Gastrocnemius medialis (tissue), 4 donors: ENCODE data around the gene KAZN.

Experiments
- POLR2A ChIP-seq, 2 donors: fragments of 450-650 bp; IDR thresholded peaks; one replicate each; pipeline ENCODE4 v1.6.1; 2017; ENCODE audit warnings: antibody characterized with exemption in 2 of 2, mild to moderate bottlenecking in 2 of 2, moderate library complexity in 2 of 2
- TF ChIP-seq, protein P1 (sequence below), 5 experiments: fragments of 450-650 bp in 3 of 5; fragments of 200-600 bp in 2 of 5; sonication (generic) in 2 of 5; IDR thresholded peaks in 4 of 5; conservative IDR thresholded peaks in 1 of 5; 1 replicate in 4 of 5; 2 replicates in 1 of 5; pipeline ENCODE4 v1.5.1; 2016 to 2019; ENCODE audit warnings: antibody characterized with exemption in 5 of 5, mild to moderate bottlenecking in 3 of 5, moderate library complexity in 3 of 5

DNA sequence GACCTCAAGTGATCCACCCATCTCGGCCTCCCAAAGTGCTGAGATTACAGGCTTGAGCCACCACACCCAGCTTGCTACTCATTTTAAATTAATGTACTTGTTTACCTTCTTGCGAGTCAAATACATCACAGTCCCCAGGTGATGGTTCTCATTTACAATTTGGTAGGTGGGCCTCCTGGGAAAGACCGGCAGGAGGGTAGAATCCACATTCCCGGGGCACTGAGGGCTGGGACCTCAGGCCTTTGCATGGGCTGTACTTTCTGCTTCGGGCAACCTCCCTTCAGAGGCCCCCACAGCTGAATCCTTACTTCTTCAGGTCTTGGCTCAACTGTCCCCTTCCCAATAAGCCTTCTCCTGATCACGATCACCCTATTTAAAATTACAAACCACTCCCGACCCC, 165.5 kb downstream of the KAZN start:
- TF ChIP-seq POLR2A (IDR thresholded peaks at IDR 0.05) = no peak
- TF ChIP-seq, protein P1, sequence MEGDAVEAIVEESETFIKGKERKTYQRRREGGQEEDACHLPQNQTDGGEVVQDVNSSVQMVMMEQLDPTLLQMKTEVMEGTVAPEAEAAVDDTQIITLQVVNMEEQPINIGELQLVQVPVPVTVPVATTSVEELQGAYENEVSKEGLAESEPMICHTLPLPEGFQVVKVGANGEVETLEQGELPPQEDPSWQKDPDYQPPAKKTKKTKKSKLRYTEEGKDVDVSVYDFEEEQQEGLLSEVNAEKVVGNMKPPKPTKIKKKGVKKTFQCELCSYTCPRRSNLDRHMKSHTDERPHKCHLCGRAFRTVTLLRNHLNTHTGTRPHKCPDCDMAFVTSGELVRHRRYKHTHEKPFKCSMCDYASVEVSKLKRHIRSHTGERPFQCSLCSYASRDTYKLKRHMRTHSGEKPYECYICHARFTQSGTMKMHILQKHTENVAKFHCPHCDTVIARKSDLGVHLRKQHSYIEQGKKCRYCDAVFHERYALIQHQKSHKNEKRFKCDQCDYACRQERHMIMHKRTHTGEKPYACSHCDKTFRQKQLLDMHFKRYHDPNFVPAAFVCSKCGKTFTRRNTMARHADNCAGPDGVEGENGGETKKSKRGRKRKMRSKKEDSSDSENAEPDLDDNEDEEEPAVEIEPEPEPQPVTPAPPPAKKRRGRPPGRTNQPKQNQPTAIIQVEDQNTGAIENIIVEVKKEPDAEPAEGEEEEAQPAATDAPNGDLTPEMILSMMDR (IDR thresholded peaks at IDR 0.05 in 4 of 5, conservative IDR thresholded peaks at IDR 0.05 in 1 of 5) = no peak
